NCI-H748 treated with DMSO at 0.1 percent for 48 hours (cell line): ENCODE results near the gene FBXL13.
"Not testable (repeated sequence)": the region's sequence is repeated elsewhere in the genome, so short reads cannot be mapped to it uniquely, and the experiment has no call there.

ENCODE experiments used
- DNase-seq: peaks from one replicate; lab custom pipeline; 2025; lab: John Stamatoyannopoulos, UW

Gene FBXL13

GRCh38 chr7:103023578-103023977, 51.0 kb downstream of the FBXL13 start:
- not testable (repeated sequence) for DNase-seq

- not testable (repeated sequence) for DNase-seq
Measured at GRCh38 chr7:103021490-103021889, 53.1 kb downstream of the FBXL13 start.

- not testable (repeated sequence) for DNase-seq
Measured at GRCh38 chr7:103020876-103021275, 53.7 kb downstream of the FBXL13 start.

- not testable (repeated sequence) for DNase-seq
Measured at GRCh38 chr7:103018295-103018694, 56.3 kb downstream of the FBXL13 start.

GRCh38 chr7:103011650-103012049, 62.9 kb downstream of the FBXL13 start:
- DNase-seq, result no peak

- no peak for DNase-seq
Measured at GRCh38 chr7:103010211-103010610, 64.4 kb downstream of the FBXL13 start.

GRCh38 chr7:103009466-103010185, 65.0 kb downstream of the FBXL13 start:
- no peak for DNase-seq

- DNase-seq, result no peak
Measured at GRCh38 chr7:103003004-103003403, 71.6 kb downstream of the FBXL13 start.

GRCh38 chr7:103001210-103001609, 73.4 kb downstream of the FBXL13 start:
- no peak for DNase-seq

GRCh38 chr7:102996957-102997356, 77.6 kb downstream of the FBXL13 start:
- no peak for DNase-seq

GRCh38 chr7:102995609-102996008, 79.0 kb downstream of the FBXL13 start:
- DNase-seq, result not testable (repeated sequence)

- no peak for DNase-seq
Measured at GRCh38 chr7:102994567-102994966, 80.0 kb downstream of the FBXL13 start.

- no peak for DNase-seq
Measured at GRCh38 chr7:102993718-102994029, 80.9 kb downstream of the FBXL13 start.

GRCh38 chr7:102992938-102993717, 81.5 kb downstream of the FBXL13 start:
- no peak for DNase-seq

GRCh38 chr7:102992509-102992937, 82.1 kb downstream of the FBXL13 start:
- no peak for DNase-seq

GRCh38 chr7:102991540-102992214, 82.9 kb downstream of the FBXL13 start:
- no peak for DNase-seq

- no peak for DNase-seq
Measured at GRCh38 chr7:102991077-102991539, 83.5 kb downstream of the FBXL13 start.

GRCh38 chr7:102990642-102991041, 84.0 kb downstream of the FBXL13 start:
- DNase-seq, result no peak

GRCh38 chr7:102988631-102989560, 85.7 kb downstream of the FBXL13 start:
- no peak for DNase-seq

GRCh38 chr7:102988088-102988487, 86.5 kb downstream of the FBXL13 start:
- DNase-seq, result no peak

- DNase-seq, result no peak
Measured at GRCh38 chr7:102985176-102985783, 89.3 kb downstream of the FBXL13 start.
